Measurements from ENCODE around the gene CD53.

GRCh38 chr1:110948038-110948810 lies 75.3 kb downstream of the CD53 start:
- no peak for TF ChIP-seq POLR2A (IDR thresholded peaks at IDR 0.05)
- TF ChIP-seq, protein P1, sequence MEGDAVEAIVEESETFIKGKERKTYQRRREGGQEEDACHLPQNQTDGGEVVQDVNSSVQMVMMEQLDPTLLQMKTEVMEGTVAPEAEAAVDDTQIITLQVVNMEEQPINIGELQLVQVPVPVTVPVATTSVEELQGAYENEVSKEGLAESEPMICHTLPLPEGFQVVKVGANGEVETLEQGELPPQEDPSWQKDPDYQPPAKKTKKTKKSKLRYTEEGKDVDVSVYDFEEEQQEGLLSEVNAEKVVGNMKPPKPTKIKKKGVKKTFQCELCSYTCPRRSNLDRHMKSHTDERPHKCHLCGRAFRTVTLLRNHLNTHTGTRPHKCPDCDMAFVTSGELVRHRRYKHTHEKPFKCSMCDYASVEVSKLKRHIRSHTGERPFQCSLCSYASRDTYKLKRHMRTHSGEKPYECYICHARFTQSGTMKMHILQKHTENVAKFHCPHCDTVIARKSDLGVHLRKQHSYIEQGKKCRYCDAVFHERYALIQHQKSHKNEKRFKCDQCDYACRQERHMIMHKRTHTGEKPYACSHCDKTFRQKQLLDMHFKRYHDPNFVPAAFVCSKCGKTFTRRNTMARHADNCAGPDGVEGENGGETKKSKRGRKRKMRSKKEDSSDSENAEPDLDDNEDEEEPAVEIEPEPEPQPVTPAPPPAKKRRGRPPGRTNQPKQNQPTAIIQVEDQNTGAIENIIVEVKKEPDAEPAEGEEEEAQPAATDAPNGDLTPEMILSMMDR (IDR thresholded peaks at IDR 0.05 in 4 of 5, conservative IDR thresholded peaks at IDR 0.05 in 1 of 5), result no peak

Measured in gastrocnemius medialis (tissue), 4 donors.